ENCODE data around the gene MICU1. TPM values are rescaled to one million over a fixed set of nuclear protein-coding genes. Genes with fewer than 3 reads are reported as not detected.

Gene MICU1
- total and polyA plus RNA-seq, 2 of the 13 experiments (the other 11 are each of a cell fraction or from before 2014, with no cell fraction given): 32.5 to 56.1 TPM

GRCh38 chr10:72364239-72364777 is 261.6 kb downstream of the MICU1 start (continued):
- TF ChIP-seq ZFP82 (CRISPR knock-in tag; IDR thresholded peaks at IDR 0.05; ENCODE audit: borderline replicate concordance): no peak
- no peak for TF ChIP-seq ZNF768 (CRISPR knock-in tag; IDR thresholded peaks at IDR 0.05)
- TF ChIP-seq ZNF589 (CRISPR knock-in tag; conservative IDR thresholded peaks at IDR 0.05): no peak
- TF ChIP-seq NR2F1 (CRISPR knock-in tag; IDR thresholded peaks at IDR 0.05): no peak
- TF ChIP-seq HNF4G (IDR thresholded peaks at IDR 0.05; ENCODE audit: borderline replicate concordance, low read depth, low read length): no peak
- no peak for TF ChIP-seq HNF4G (CRISPR knock-in tag; IDR thresholded peaks at IDR 0.05; ENCODE audit: borderline replicate concordance, low read depth)
- no peak for TF ChIP-seq ZNF737 (CRISPR knock-in tag; IDR thresholded peaks at IDR 0.05; ENCODE audit: borderline replicate concordance)
- no peak for TF ChIP-seq KMT2B (CRISPR knock-in tag; IDR thresholded peaks at IDR 0.05)
- TF ChIP-seq MZF1 (CRISPR knock-in tag; IDR thresholded peaks at IDR 0.05; ENCODE audit: borderline replicate concordance): 0 out of 2 replicates have a peak, but pooled peaks have one; percentile 19
- TF ChIP-seq ZSCAN30 (CRISPR knock-in tag; IDR thresholded peaks at IDR 0.05): no peak
- no peak for TF ChIP-seq ZIK1 (CRISPR knock-in tag; IDR thresholded peaks at IDR 0.05; ENCODE audit: borderline replicate concordance, low read depth)
- TF ChIP-seq, protein P1, sequence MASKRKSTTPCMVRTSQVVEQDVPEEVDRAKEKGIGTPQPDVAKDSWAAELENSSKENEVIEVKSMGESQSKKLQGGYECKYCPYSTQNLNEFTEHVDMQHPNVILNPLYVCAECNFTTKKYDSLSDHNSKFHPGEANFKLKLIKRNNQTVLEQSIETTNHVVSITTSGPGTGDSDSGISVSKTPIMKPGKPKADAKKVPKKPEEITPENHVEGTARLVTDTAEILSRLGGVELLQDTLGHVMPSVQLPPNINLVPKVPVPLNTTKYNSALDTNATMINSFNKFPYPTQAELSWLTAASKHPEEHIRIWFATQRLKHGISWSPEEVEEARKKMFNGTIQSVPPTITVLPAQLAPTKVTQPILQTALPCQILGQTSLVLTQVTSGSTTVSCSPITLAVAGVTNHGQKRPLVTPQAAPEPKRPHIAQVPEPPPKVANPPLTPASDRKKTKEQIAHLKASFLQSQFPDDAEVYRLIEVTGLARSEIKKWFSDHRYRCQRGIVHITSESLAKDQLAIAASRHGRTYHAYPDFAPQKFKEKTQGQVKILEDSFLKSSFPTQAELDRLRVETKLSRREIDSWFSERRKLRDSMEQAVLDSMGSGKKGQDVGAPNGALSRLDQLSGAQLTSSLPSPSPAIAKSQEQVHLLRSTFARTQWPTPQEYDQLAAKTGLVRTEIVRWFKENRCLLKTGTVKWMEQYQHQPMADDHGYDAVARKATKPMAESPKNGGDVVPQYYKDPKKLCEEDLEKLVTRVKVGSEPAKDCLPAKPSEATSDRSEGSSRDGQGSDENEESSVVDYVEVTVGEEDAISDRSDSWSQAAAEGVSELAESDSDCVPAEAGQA (IDR thresholded peaks at IDR 0.05; ENCODE audit: low read depth): no peak
- TF ChIP-seq, protein P1 (CRISPR knock-in tag; IDR thresholded peaks at IDR 0.05; ENCODE audit: borderline replicate concordance): no peak
- no peak for TF ChIP-seq MTF1 (CRISPR knock-in tag; IDR thresholded peaks at IDR 0.05)
- no peak for TF ChIP-seq ZNF614 (CRISPR knock-in tag; IDR thresholded peaks at IDR 0.05; ENCODE audit: borderline replicate concordance)
- TF ChIP-seq ATF7-NPFF (CRISPR knock-in tag; IDR thresholded peaks at IDR 0.05; ENCODE audit: low read depth): no peak
- no peak for TF ChIP-seq CBX1 (IDR thresholded peaks at IDR 0.05; ENCODE audit: low read depth)
- peak; percentile 39 for TF ChIP-seq IKZF4 (CRISPR knock-in tag; IDR thresholded peaks at IDR 0.05; ENCODE audit: borderline replicate concordance, low read depth, not compliant biosample characterization)
- 0 out of 2 replicates have a peak, but pooled peaks have one; percentile 42 for TF ChIP-seq RFXANK (CRISPR knock-in tag; IDR thresholded peaks at IDR 0.05)
- TF ChIP-seq ISX (CRISPR knock-in tag; conservative IDR thresholded peaks at IDR 0.05): no peak
- TF ChIP-seq, protein P2, sequence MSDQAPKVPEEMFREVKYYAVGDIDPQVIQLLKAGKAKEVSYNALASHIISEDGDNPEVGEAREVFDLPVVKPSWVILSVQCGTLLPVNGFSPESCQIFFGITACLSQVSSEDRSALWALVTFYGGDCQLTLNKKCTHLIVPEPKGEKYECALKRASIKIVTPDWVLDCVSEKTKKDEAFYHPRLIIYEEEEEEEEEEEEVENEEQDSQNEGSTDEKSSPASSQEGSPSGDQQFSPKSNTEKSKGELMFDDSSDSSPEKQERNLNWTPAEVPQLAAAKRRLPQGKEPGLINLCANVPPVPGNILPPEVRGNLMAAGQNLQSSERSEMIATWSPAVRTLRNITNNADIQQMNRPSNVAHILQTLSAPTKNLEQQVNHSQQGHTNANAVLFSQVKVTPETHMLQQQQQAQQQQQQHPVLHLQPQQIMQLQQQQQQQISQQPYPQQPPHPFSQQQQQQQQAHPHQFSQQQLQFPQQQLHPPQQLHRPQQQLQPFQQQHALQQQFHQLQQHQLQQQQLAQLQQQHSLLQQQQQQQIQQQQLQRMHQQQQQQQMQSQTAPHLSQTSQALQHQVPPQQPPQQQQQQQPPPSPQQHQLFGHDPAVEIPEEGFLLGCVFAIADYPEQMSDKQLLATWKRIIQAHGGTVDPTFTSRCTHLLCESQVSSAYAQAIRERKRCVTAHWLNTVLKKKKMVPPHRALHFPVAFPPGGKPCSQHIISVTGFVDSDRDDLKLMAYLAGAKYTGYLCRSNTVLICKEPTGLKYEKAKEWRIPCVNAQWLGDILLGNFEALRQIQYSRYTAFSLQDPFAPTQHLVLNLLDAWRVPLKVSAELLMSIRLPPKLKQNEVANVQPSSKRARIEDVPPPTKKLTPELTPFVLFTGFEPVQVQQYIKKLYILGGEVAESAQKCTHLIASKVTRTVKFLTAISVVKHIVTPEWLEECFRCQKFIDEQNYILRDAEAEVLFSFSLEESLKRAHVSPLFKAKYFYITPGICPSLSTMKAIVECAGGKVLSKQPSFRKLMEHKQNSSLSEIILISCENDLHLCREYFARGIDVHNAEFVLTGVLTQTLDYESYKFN (CRISPR knock-in tag; conservative IDR thresholded peaks at IDR 0.05): no peak
- TF ChIP-seq ZNF138 (CRISPR knock-in tag; IDR thresholded peaks at IDR 0.05; ENCODE audit: low read depth): no peak
- TF ChIP-seq ZNF747 (CRISPR knock-in tag; IDR thresholded peaks at IDR 0.05; ENCODE audit: borderline replicate concordance): no peak

Data from HepG2 (cell line).